GM18511 (cell line): ENCODE measurements around the gene NOL9.

ENCODE experiments used
- ATAC-seq: cut with Tn5 transposase; IDR thresholded peaks from one replicate; pipeline ENCODE4 v1.9.1; 2021; ENCODE audit warnings: mild to moderate bottlenecking, moderate library complexity; ENCODE audit not compliant: unreplicated experiment

NOL9 gene

DNA sequence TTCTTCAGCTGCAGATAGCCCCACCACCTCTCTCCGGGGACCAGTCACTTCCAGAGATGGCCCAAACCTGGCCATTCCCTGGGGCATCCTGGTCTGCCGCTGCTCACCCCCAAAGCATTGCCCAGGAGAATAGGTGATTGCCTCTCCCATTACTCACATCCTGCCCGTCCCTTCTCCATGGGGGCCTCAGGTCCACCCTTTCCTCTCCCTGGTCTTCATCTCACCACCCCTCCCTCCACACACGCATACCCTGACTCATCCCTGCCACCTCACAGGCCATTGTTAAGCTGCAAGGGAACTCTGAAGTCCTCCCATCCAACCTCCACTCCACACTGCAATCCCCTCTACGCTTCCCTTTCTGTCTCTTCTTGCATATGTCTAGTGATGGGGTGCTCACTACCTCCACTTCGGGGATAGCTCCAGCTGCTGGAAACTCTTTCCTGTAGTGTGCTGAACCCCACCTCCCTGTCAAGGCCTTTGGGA is 62.8 kb downstream of the NOL9 start, which contains the start of gene PLEKHG5:
Gene PLEKHG5, minus strand, starts transcription at position 188 of the 483 bp plus-strand sequence. CDS start 14,096 bp downstream, outside the sequence.
- no peak for ATAC-seq

DNA sequence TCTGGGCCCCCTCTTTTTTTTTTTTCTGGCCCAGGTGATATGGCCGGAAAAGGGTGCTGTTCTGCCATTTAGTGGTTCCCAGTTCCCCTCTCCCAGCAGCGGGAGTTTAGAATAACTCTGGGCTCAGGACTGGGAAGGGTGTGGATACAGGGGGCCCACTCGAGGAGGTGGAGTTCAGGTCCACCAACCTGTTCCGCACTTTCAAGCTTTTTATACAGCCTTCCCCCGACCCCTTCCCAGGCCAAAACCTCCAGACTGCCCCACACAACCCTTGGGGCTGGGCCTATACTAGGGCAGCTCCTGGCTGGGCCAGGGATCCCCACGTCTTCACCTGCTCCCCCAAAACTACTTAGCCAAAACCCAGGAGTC is 63.2 kb downstream of the NOL9 start:
- ATAC-seq, result no peak

DNA sequence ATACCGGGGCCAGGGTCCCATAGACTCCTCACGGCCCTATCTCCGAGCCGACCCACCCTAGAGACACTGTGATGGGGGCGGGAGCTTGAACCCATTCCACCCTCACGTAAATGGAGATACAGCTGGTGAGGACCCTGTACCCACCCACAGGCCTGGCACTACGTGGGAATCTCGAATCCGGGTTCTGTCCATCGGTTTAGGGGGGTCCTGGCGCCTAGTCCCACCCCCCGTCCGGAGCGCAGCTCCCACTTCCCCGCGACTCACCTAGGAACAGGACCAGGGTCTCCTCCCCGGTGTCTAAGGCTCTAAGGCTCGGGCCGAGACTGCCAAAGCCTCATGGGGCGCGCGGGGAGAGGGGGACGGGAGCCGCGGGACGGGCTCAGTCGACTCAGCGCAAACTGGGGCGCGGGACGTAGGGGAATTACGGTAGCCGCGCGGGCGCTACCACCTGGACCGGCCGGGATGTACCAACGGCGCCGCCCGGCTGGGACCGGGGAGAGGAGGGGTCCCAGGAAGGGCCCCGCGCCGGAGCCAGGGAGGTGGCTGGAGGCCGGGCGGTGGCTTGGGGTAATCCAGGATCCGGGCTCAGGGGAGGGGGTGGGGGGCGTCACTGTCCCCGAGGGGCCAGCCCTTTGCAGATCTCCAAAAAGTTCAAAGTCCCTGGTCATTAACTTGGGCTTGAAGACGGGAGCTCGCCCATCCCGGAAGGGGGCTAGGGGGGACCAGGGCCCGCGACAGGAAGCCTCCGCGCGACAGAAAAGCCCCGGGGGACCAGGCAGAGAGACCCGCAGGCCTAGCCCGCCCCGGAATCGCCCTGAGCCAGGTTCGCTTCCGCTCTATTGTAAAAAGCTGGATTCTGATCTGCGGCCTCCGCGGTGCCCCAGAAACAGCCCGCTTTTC is 63.9 kb downstream of the NOL9 start:
- peak; percentile 62 for ATAC-seq

DNA sequence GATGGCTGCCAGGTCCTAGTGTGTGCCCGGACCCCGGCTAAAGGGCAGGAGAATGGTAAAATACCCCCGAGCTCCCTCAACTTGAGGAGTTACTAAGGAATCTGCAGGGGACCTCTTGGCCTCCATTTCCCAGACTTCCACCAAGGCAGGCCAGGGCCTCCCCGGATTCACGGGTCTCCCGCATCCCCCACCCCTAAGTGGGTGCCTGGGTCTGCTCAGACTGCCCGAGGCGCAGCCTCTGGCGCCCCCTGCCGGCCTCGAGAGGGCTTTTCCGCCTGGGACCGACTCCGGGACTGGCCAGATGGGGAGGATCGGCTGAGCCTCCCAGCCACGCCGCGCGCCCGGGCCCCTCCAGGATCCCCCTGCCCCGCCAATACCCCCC is 64.5 kb downstream of the NOL9 start:
- peak; percentile 65 for ATAC-seq

DNA sequence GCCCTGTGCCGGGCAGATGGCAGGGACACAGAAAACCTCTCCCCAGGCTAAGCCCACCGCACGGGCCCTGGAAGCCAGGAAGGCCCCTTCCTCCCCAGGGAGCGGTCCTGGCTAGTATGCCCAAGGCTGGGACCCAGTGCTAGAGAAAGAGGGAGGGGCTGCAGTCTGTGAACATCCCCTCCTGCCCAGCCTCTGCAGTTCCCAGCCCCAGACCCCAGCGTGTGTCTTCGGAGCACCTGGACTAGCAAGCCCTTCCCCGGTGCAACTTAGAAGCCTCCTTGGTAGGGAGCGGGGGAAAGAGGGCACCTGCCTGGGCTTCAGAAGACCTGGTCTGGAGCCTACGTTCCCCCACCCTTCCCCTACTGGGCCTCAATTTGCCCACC is 64.9 kb downstream of the NOL9 start:
- ATAC-seq, result no peak

DNA sequence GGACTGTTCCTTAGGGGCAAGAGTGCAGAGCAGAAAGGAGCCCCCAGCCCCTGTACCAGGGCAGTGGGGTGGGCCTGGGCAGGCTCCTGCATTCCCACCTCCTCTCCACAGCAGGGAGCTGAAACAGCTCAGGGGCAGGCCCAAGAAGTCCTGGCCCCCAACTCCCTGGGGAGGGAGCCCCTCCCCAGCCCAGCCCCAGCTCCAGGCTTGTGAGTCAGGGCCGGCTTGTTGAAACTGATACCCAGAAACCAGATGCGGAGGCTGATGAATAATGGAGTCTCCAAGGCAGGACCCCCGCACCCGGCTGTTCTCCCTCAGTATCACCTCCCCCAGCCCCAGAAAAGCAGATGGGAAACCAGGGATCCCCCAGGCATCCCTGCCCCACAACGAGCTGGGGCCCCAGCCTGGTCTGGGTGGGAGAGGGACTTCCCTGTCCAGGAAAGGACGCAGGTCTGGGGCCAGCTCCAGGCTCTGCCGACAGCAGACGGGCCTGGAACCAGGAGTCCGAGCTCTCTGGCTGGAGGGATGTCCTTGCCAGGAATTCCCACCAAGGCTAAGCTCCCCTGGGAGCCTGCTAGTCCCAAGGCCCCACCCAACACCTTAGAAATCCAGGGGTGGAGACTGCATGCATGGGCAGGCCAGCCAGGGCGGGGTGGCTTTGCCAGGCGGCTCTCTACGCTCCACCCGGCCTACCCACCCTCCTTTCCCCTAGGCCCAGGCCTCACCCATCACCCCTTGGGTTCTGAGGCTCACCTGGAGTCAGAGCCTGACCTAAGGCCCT is 65.5 kb downstream of the NOL9 start:
- ATAC-seq, result no peak

DNA sequence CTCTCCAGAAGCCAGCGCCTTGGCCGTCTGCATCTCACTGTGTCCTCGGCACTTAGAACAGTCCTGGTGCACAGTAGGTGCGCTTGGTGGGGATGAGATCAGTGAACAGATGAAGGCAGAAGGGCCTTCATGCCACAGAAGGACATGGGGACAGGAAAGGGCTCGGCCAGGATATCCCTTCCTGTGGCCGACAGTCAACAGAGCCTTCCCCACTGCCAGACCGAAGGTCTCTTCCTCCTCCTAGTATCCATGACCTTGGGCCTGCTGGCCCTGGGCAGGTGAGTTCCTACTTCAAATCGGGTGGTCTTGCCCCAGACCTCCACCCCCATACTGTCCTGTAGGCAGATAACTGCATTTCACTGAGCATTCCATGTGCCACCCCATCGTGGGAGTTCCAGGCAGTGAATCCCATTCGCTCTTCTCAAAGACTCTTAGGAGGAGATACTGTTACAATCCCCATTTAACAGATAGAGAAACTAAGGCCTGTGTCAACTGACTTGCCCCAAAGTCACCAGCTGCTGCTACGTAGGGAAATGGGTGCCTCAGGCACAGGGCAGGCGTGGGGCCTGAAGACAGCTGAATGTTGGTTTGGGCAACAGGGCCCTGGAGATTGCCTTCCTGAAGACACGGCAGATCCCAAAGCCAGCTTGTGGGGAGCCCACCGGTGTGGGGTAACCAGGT is 66.4 kb downstream of the NOL9 start:
- ATAC-seq, result no peak

DNA sequence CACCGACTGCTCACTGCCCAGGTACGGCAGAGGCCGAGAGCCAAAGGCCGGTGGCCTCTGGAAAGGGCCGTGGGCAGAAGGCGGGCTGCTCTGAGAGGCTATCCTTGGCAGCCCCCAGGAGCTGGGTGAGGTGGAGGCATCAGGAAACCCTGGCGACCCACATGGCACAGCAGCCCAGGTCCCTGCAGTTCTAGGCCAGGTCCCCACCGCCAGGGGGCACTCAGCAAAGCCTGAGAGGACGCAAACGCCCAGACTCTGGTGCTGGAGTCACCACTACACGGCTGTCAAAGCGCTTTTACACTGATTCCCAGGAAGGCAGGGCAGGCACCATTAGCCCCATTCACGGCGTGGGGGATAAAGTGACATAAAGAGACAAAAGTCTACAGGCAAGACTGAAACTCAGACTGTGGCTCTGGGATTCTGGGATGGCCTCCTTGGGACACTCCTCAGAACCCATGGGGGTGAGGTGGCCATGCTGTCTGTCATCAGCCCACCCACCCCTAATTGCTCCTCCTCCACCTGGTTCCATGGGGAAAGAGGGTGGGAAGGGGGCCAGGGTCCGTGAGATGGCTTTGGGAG is 67.8 kb downstream of the NOL9 start:
- peak; percentile 45 for ATAC-seq

DNA sequence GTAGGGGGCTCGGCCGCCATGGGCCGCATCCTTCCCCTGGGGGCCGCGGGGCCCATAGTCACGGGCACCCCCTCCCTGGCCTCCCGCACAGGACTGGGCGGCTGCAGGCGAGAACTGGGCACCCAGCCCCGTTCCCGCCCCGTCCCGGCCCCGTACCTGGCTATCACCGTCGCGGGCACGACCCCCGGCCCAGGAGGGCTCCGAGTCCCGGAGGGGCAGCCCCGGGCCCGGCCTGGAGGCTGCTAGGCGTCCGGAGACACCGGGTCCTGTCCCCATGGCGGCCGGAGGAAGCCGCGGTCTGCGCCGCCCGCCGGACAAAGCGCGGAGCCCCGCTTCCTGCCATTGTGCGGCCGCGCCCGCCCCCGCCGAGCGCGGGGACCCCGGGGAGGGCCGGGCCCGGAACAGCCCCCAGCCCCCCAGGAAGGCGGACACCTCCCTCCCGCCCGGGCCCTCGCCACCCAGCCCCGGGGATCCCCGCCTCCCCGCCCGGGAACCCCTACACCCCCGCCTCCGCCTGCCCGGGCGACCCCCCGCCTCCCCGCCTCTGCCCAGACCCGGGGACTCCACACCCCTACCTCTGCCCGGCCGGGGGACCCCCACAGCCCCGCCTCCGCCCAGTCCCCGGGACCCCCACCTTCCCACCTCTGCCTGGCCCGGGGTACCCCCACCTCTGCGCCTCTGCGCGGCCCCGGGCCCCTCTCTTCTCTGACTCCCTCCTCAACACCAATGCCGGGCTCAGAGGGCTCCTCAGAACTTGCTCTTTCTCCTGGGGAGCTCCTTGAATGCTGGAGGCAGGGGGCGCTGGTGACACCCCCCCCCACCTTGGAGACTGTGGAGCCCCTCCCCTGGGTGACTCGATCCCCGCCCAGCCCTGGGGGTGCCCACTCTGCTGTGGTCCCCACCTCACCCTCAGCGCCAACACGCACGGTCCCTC is 68.9 kb downstream of the NOL9 start:
- ATAC-seq, result no peak

DNA sequence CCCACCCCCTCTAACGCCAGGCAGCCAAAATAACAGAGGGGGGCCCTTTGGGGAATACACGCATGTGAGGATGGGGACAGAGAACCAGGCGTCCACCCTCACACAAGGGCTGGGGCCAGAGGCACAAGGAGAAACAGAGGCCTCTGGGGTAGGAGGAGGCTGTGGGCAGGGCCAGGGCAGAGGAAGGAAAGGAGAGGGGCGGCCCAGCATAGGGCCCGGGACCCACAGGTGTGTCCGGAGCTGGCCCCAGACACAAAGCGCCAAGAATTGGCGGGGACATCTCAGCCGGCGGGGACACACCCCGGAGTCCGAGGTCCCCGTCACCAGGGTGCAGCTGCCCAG is 69.5 kb downstream of the NOL9 start:
- ATAC-seq, result no peak

DNA sequence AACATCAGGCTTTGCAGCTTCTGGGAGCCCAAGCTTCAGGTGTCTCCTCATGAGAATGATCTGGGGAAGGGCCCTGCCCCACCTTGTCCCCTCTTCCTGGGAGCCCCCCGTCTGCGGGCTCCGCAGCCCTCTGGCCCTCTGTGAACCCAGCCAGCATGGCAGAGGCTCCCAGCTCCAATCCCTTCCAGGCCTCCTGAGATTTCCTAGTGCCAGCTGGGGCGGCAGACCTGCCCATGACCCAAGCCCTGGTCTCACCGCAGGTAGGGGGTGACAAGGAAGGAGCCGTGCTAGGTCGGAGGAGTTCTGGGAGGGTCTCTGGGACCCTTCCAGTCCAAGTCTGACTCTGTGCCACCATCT is 70.6 kb downstream of the NOL9 start:
- ATAC-seq, result no peak

DNA sequence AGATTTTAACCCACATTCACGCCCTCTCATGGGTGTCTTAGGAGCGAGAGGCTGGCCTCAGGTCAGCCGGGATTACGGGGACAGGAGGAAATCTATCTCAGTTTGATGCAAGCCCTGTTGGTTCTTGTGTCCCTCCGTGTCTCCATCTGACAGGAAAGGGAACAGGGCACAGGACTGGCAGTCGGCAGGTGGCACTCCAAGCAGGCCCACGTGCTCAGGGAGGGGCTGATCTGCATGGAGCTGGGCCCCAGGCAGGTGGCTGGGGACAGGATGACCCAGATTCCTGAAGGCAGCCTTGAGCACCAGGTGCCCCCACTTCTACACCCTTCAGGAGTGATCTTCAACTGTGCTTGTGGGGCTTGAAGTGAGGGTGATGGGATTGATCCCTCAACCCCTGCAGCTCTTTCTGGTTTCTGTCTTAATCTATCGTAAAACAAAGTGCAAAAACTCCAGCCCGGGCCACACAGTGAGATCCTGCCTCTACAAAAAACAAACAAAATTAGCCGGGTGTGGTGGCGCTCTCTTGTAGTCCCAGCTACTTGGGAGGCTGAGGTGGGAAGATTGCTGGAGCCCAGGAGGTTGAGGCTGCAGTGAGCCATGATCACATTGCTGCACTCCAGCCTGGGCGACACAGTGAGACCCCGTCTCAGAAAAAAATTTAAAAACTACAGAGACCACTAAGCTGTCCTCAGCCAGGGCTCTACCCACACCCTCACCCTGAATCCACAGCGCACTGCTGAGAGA is 71.1 kb downstream of the NOL9 start:
- no peak for ATAC-seq

DNA sequence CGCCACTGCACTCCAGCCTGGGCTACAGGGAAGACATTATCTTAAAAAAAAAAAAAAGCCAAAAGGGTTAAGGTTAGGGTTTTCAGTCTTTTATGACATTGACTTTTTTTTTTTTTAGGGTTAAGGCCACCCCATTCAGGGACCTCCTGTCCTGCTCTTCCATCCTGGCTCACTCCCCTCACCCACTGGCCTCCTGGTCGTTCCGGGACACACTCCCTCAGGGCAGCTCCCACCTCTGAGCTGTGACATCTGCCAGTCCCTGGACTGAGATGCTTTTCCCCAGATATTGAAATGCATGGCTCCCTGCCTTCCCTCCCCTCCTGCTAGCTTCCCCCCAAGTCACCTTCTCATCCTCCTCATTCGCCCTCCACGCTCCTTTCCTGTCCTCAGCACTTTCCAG is 72.5 kb downstream of the NOL9 start:
- ATAC-seq, result no peak

DNA sequence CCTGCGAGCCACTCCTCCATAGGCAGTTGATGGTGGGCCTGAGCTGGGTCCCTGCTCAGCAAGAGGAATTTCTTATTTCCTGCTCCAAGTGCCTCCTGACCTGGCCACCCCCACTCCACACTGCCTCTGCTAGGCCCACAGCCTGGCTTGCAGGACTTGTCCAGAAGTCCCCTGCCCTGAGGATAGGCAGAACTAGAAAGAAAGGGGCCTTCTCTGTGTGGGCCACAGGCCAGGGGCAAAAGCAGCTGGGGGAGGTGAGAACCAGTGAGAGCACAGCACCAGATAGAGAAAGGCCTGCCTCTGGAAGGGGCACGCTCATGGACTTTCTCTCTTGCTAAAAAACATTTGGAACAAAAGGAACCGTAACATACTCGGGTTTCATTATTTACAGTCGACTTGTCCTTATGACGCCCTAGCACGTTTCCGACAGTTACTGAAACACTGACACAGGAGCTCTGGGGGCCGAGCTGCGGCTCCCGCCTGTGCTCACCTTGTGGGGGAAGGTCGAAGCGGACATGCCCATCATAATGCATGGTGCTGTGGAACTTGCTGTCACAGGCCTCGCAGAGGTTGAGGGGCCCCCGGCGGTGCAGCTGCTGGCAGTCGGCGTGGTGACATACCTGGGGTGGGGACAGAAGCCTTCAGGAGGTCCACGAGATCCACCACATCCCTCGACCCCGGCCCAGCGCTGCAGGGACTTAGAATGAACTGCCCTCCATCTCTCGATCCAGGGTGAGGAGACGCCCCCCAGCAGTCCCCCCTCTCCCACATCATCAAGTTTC is 77.1 kb downstream of the NOL9 start:
- ATAC-seq, result no peak

DNA sequence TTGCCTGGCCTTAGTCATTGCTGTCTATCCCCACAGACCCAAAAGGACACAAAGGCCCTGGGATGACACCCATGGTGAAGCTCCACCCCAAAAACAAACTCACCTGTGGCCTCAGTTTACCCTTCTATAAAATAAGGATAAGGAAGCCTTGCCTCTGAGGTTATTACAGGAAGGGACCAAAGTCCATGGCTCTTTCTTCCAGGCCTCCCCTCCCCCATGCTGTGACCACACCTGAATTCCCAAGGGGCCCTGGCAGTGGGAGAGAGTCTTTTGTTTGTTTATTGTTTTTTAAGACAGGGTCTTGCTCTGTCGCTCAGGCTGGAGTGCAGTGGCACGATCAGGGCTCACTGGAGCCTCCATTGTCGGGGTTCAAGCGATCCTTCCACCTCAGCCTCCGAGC is 77.8 kb downstream of the NOL9 start:
- no peak for ATAC-seq

DNA sequence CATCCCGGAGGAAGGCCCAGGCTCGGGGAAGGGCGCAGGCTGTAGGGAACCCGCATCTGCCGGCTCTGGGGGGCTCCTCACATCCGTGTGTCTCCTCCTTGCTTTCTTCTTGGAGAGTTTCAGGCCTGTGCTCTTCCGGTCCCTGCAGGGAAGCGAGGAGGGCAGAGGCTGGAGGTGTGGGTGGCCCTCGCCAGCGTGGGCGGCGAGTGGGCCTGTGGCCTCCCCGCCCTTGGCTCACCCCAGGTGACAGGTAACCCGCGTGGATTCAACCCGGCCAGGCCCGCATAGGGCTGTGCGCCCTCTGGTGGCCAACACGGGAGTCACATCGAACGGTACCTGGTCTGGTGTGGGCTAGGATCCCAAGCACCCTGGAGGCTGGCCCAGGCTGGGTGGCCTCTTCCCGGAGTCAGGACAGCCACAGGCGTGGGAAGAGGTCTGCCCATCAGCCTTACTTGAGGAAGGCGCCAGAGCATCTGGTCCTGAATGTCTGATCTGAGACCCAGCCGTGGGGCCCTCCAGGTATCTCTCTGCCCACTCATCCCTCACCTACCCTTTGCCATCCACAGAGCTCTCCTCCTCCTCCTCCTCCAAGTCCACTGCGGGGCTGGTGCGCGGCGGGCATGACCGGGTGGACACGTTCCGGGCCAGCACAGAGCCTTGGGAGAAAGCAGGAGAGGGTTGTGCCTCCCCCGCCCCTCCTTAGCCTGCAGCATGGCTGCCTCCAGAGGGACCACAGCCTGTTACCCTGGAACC is 78.8 kb downstream of the NOL9 start:
- ATAC-seq, result no peak

DNA sequence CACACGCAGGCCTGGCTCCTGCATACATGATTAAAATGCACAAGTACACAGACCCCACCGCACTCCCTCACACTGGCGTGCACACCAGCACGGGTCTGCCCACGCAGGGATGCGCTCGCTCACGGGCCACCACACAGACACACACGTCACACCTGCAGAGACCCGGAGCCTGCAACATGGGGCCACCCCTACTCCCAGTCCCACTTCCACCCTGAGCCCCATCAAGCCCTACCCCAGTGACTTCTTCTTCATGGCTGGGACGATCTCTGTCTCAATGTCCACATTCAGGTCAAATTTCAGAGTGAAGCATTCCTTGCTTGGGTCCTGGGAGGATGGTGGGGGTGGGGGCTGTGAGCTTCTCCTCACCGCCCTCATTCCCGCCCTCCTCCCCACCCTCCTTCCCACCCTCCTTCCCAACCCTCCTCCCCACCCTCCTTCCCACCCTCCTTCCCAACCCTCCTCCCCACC is 79.5 kb downstream of the NOL9 start:
- no peak for ATAC-seq
